ENCODE results near the gene ELK3.

- TF ChIP-seq POLR2AphosphoS5 (IDR thresholded peaks at IDR 0.05) (no peak), CTCF (IDR thresholded peaks at IDR 0.05) (no peak), EP300 (IDR thresholded peaks at IDR 0.05) (no peak), POLR2A (IDR thresholded peaks at IDR 0.05) (no peak)
Measured at GRCh38 chr12:96248136-96248931, 54.2 kb downstream of the ELK3 start.

Measured in stomach (tissue), 4 donors.